Activated CD4-positive, alpha-beta T cell treated with anti-CD3 and anti-CD28 coated beads, Interleukin-2, amount 50 U/mL, for 48 hours (primary cell): ENCODE data around the gene FRAT2.
A peak's percentile ranks its signal among the peaks of the same experiment; 100 is the strongest.

Experiments
- DNase-seq, 2 experiments: peaks; one replicate each; pipeline ENCODE4 v3.0.0-alpha.2; 2020

FRAT2 gene, protein sequence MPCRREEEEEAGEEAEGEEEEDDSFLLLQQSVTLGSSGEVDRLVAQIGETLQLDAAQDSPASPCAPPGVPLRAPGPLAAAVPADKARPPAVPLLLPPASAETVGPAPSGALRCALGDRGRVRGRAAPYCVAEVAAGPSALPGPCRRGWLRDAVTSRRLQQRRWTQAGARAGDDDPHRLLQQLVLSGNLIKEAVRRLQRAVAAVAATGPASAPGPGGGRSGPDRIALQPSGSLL

GRCh38 chr10:97334370-97335175 lies at the start of gene FRAT2:
Gene FRAT2, minus strand, starts transcription at chr10:97334729. Its CDS starts 157 bp downstream, at chr10:97334572.
- DNase-seq = peak; percentile 89

DNA sequence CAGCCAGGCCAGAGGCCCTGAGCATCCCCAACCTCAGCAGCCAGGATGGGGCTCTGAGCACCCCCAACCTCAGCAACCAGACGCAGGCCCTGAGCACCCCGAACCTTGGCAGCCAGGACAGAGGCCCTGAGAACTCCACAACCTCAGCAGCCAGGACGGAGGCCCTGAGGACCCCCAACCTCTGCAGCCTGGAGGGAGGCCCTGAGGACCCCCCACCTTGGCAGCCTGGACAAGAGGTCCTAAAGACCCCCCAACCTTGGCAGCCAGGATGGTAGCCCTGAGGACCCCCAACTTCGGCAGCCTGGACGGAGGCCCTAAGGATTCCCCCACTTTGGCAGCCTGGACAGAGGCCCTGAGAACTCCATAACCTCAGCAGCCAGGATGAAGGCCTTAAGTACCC lies 49.6 kb upstream of the FRAT2 start:
- DNase-seq = no peak

DNA sequence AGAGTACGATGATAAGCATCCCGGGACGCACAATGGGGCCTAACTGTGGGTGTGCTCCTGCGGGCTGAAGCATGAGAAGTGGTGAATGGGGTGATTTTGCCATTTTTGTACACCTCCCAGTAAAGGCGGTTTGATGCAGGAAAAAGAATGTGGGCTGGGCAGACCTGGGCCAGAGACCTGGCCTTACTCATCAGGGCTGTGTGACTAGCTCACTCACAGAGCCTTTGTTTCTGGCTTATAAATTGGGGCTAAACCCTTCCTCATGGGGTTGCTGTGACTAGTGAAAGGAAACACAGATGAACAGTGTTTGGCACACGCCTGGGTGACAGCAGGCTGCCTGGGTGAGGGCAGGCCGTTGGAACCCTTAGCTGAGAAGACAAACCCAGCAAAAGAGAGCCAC lies 48.6 kb upstream of the FRAT2 start:
- no peak for DNase-seq

DNA sequence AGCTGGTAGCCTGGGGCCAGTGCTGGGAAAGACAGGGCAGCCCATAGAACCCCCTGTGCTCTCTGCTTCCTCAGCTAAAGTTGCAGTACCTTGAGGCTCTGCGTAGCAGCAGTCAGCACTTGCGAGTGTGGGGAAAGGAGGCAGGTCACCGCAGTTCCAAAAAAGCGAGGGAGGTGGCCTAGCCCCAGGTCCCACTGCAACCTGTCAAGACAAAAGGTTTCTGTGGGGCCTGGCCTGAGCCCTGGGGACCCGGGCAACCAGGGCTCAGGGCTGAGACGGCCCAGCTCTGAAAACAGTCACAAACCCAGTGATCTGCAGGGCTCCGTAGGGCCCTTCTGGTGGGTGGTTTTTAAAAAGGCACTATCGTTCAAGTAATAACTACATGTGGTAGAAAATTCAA lies 47.1 kb upstream of the FRAT2 start:
- DNase-seq = no peak

DNA sequence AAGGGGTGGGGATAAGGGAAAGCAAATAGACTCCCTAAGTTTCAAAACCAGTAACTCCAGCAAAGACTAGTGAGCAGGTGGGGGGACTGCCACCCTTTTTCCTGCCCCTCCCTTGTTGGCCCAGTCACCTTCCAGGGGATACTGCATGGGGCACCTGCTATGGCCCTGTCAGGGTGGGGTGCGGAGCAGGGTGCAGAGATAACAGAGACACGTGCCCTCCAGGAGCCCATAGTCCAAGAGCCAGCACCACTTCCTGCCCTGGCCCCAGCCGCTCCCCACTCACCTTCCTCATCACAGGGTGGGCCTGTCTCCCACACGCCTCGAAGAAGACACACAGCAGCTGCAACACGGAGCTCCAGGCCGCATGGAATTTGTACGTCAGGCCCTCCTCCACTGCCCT lies 46.0 kb upstream of the FRAT2 start:
- no peak for DNase-seq

DNA sequence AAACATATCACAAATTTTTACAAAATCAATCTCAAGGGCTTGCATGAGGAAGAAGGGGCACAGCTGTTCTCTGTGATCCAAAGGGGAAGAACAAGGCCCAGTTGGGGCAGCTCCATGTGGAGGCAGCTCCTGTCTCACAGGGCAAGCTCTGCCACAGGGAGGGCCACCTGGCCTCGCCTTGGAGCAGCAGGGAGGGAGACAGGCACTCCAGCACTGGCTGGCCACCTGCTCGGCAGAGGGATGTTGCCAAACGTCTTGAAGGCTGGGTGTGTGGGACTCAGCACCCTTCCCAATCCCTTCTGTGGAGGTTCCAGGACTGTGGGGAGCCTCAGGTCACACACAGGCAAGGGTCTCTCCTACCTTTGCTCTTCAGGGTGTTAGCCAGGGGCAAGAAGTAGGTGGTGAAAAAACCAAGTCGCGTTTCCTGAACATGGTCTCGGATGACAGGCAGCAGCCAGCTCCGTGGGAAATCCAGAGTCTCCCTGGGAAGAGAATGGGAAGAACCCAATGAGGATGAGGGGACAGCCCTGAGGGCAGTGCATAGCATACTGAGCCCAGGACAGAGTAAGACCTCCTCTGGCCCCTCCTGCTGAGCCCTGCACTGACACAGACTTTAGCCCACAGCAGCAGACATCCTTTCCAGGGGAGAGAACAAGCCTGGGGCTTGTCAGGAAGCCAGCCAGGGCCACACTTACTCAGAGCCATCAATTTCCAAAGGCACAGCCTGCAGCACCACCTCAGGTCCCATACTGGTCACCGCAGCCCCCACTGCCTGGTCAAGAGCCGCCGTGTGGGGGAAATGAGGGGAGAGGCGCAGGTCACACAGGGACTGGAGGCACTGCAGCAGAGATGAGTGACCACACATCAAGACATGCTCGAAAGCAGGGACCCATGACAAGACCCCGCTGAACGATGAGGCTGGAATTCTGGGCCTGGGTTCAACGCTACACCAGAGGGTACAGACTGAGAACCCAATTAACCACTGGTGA lies 44.7 kb upstream of the FRAT2 start:
- no peak for DNase-seq

DNA sequence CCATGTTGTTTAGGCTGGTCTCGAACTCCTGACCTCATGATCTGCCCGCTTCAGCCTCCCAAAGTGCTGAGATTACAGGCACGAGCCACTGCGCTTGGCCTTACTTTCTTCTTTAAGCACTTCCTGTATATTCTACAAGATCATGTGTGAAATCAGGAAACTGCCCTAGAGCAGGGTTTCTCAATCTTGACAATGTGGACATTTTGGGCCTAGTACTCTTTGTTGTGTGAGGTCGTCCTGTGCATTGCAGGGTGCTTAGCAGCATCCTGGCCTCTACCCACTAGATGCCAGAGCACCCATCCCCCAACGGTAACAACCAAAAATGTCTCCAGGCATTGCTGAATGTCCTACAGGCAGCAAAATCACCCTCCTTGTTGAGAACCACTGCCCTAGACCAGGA lies 41.9 kb upstream of the FRAT2 start:
- DNase-seq = no peak

- no peak for DNase-seq
These were observed 38.9 kb upstream of the FRAT2 start for GRCh38 chr10:97373456-97373855.

- no peak for DNase-seq
These were observed 37.8 kb upstream of the FRAT2 start for GRCh38 chr10:97372233-97372875.

DNA sequence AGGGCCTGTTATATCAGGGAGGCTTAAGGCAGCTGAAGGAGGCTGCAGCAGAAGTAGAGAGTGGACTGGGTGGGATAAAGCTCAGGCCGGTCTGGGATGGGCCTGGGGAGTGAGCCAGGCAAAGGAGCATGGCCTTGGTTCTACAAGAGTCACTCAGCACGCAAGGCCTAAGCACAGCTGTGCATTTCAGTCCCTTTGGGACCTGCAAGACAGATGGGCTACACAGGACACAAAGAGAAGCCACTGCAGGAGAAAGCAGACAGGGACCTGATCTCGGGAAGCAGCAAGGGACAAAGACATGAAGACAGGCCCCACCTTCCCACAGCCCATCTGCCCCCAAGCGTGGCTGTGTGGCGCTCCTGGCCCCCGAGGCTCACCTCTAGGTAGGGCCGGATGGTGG lies 37.2 kb upstream of the FRAT2 start:
- no peak for DNase-seq

DNA sequence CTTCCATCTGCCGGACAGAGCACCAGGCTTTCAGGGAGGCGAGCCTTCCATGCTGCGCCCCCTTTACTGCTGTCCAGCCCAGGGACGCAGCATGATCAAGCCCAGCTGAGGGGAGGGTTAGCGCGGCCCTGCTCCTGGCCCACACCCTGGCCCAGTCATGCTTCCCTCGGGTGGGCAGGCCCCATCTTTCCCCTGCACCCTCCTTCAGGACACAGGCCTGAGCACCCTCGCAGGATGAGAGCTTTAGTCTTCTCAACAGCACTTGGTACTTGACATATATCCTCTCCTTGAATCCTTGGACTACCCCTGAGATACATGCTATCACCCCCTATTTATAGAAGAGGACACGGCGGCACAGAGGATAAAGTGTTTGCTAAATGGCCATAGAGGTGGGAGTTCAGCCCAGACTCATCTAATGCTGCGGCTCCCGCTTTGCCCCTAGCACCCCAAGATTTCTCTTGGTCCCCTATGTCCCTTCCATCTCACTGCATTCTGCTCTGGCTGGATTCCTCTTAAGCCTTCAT lies 32.7 kb upstream of the FRAT2 start:
- no peak for DNase-seq

- no peak for DNase-seq
These were observed 32.0 kb upstream of the FRAT2 start for GRCh38 chr10:97366572-97366971.

GRCh38 chr10:97365761-97366351 lies 31.3 kb upstream of the FRAT2 start:
- no peak for DNase-seq

DNA sequence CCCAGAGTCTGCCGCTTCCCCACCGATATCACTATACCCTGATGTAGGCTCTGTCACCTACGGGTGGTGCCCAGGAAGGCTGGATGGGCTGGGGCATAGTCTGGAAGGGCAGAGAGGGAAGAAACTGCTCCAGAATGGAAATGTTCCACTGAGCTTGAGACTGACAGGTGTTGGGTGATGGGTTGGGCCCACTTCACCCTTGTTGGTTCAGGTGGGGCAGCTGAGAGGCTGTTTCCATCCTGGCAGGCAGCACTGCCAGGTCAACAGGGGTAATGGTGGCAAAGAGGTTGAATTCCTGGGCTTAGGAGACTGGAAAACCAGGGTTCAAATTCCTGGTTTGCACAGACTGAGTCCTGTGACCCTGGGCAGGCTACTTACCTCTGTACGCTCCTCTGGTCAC lies 28.5 kb upstream of the FRAT2 start:
- no peak for DNase-seq

DNA sequence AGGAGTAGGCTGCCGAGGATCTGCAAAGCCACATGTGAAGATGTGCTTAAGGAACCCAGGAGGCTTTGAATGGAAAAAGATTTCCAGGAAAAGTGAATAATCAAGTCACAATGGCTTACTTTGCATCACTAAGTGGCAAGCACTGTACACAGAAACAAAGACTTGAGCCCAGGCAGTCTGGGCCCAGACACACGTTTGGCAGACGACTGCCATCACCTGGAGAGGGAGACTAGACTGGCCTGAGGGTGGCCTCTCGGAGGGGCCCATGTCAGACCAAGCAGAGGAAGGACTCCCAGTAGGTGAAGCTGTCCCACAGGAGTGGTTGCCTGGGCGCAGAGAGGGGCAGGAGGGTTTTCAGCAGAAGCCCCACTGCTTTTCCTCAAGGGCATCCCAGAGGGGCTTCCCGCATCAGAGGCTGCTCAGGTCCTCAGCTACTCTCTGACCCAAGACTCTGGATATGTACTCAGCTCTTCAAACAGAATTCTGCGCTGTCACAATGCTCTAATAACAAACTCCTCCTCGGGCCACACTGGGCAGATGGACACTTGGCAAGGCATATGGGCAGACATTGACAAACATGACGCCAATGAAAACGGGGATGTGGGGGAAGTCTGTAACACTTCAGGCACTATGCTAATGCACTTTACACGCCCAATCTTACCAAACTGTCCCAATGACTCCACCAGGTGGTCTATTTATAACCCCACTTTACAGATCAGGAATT lies 27.9 kb upstream of the FRAT2 start:
- no peak for DNase-seq

DNA sequence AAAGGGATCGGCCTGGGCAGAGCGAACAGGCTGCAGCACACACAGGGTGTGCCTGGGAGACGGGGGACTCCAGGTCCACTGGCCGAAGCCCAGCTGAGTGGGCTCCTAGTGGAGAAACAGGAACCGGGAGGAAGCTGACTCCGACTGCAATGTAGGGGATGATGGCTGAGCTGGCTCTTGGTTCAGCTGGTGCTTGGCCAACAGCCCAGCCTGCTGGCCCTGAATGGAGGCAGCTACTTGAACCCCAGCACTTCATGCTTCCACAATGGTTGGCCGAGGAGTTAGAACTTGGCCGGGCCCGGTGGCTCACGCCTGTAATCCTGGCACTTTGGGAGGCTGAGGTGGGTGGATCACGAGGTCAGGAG lies 27.0 kb upstream of the FRAT2 start:
- DNase-seq = no peak

DNA sequence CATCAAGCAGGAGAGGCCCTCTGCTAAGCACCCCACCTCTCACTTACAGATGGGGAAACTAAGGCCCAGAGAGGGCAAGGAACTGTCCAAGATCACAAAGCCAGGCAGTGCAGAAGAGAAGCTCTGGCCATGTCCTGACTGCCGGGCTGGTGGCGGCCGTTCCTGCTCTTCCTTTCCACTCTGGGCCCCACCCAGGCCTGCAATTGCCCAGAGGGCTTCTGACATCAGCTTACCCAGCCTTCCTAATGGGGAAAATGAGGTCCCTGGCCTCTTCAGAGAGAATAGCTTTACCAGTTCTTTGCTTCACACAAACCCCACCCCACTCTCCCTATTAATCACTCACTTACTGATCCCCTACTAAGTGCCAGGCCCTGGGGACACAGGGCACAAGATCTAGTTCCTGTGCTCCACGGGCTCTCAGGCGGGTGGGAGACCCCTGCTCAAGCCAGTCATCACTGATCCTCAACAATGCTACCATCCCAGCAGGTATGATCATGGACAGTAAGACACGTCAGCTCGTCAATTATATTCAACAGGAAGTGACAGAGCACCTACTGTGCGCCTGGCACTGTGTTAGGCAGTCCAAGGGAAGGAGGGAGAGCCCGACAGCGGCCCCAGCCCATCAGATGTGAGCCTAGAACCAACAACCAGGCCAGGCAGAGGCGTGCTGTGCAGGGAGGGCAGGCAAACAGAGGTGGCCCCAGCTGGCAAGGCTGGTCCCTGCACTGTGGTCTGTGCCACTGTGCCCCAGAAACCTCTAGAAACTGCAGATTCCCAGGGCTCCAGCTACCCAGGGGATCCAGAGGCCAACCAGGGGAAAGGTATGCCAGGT lies 26.4 kb upstream of the FRAT2 start:
- no peak for DNase-seq

DNA sequence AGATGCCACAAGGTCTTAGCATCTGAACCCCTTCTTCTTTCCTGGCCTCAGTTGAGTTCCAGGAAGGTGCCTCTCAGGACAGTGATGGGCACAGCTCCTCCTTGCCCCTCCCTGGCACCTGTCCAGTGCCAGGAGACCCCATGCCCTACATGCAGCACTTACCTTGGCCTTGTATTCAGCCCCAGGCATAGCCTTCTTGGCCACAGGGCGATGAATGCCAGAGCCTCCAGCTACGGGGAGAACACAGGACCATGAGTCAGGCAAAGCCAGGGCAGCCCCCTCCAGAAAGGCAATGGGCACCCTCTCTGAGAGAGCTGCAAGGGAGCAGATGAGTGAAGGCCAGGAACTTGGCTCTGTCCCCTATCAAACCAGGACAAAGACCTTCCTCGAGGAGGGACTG lies 24.3 kb upstream of the FRAT2 start:
- no peak for DNase-seq

DNA sequence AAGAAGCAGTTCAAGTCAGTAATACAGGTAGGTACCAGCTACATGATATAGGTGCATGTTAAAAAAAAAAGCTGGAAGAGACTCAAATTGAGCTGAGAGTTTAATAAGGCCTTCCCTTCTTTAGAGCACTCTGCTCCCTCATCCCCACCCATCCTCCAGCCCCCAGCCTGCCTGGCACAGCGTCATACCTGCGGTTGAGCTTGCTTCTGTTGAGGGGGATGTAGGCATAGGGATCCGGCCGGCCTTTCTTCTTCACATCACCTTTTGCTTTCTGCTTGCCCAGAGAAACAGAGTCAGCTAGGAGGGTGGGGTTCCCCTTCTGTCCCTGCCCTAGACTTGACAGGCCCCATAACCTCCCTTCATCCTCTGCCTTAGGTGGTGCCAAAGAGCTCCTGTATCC lies 23.8 kb upstream of the FRAT2 start:
- no peak for DNase-seq

GRCh38 chr10:97356918-97357317 lies 22.4 kb upstream of the FRAT2 start:
- DNase-seq = no peak
